B cell (primary cell): Measurements from ENCODE around the gene TGFB1. TPM values are rescaled to one million over a fixed set of nuclear protein-coding genes. Genes with fewer than 3 reads are reported as not detected.

Experiments
- ATAC-seq: fragments of 200-7000 bp; cut with Tn5 transposase; one replicate; pipeline ENCODE4 v1.10.0; 2021; ENCODE audit warnings: low read depth, mild to moderate bottlenecking, moderate number of reproducible peaks, moderate library complexity
- CTCF ChIA-PET: fragments of 350-600 bp; sonication (Branson Sonifier 250); formaldehyde crosslinking; loops from one replicate; lab custom pipeline; 2021; ENCODE audit warnings: antibody characterized with exemption, inconsistent platforms; lab: Charles Lee
- POLR2A ChIA-PET: fragments of 350-600 bp; sonication (Branson Sonifier 250); formaldehyde crosslinking; loops from one replicate; lab custom pipeline; 2021; ENCODE audit warnings: antibody characterized with exemption; lab: Charles Lee
- DNase-seq: peaks from one replicate; pipeline ENCODE4 v3.0.0; 2013
- H2AFZ ChIP-seq: 2 replicates; pipeline ENCODE4 v1.6.1; 2012; ENCODE audit warnings: mild to moderate bottlenecking, low read depth, low read length; ENCODE audit not compliant: insufficient read depth, poor library complexity, severe bottlenecking
- H3K27ac ChIP-seq, 2 donors: 1 replicate in 1 of 2; 2 replicates in 1 of 2; pipeline ENCODE4 v1.5.1; 2012 to 2013; ENCODE audit warnings: low read length in 2 of 2, mild to moderate bottlenecking in 2 of 2, moderate library complexity in 1 of 2
- H3K27me3 ChIP-seq, 4 experiments: fragments of 200-600 bp in 1 of 4; sonication (generic) in 1 of 4; replicated peaks in 1 of 4; 1 replicate in 2 of 4; 2 replicates in 2 of 4; pipeline versions ENCODE4 v1.6.1 to v1.7.0; 2013 to 2016; ENCODE audit warnings: low read length in 3 of 4, mild to moderate bottlenecking in 2 of 4, mixed read lengths in 1 of 4, moderate library complexity in 1 of 4; ENCODE audit not compliant: insufficient read depth in 4 of 4, control insufficient read depth in 3 of 4; ENCODE audit errors: control extremely low read depth in 1 of 4
- H3K36me3 ChIP-seq, 2 experiments: replicated peaks in 1 of 2; 1 replicate in 1 of 2; 2 replicates in 1 of 2; pipeline versions ENCODE4 v1.6.1 to v1.7.1; 2013; ENCODE audit warnings: low read length in 1 of 2; ENCODE audit not compliant: insufficient read depth in 2 of 2, control insufficient read depth in 1 of 2; ENCODE audit errors: control extremely low read depth in 1 of 2, extremely low read depth in 1 of 2
- H3K4me1 ChIP-seq, 2 donors: fragments of 200-600 bp in 1 of 2; sonication (generic) in 1 of 2; 1 replicate in 1 of 2; 2 replicates in 1 of 2; pipeline versions ENCODE4 v1.5.1 to v1.6.1; 2013 to 2017; ENCODE audit warnings: low read length in 2 of 2; ENCODE audit not compliant: control insufficient read depth in 2 of 2, insufficient read depth in 2 of 2
- H3K4me2 ChIP-seq: replicated peaks from 2 replicates; pipeline ENCODE3; 2012; ENCODE audit warnings: mild to moderate bottlenecking, low read depth, low read length; ENCODE audit not compliant: poor library complexity, severe bottlenecking
- H3K4me3 ChIP-seq, 5 experiments: fragments of 200-600 bp in 1 of 5; sonication (generic) in 1 of 5; 1 replicate in 3 of 5; 2 replicates in 2 of 5; pipeline versions ENCODE4 v1.5.1 to v1.7.0; 2011 to 2016; ENCODE audit warnings: low read length in 4 of 5, mild to moderate bottlenecking in 4 of 5, low read depth in 2 of 5, control low read depth in 1 of 5, moderate library complexity in 1 of 5; ENCODE audit not compliant: insufficient read depth in 1 of 5; ENCODE audit errors: control extremely low read depth in 1 of 5, extremely low read depth in 1 of 5
- H3K79me2 ChIP-seq: fragments of 200-600 bp; sonication (generic); one replicate; pipeline ENCODE4 v1.6.0; 2016; ENCODE audit warnings: low read length; ENCODE audit not compliant: control insufficient read depth, insufficient read depth
- H3K9ac ChIP-seq: fragments of 200-600 bp; sonication (generic); 2 replicates; pipeline ENCODE4 v1.6.1; 2017; ENCODE audit warnings: mild to moderate bottlenecking, low read length, moderate library complexity
- H3K9me3 ChIP-seq, 3 donors: one replicate each; pipeline versions ENCODE4 v1.6.1 to v1.7.1; 2013; ENCODE audit warnings: low read length in 2 of 3; ENCODE audit not compliant: control insufficient read depth in 2 of 3, insufficient read depth in 1 of 3; ENCODE audit errors: control extremely low read depth in 1 of 3
- H4K20me1 ChIP-seq: 2 replicates; pipeline ENCODE4 v1.6.0; 2012; ENCODE audit warnings: mild to moderate bottlenecking, low read length; ENCODE audit not compliant: insufficient read depth, control insufficient read depth, poor library complexity, severe bottlenecking
- H3K27ac Mint-ChIP-seq: one replicate; pipeline ENCODE4 v1.8.0; 2021; ENCODE audit warnings: mixed read lengths
- H3K27me3 Mint-ChIP-seq: one replicate; pipeline ENCODE4 v1.8.0; 2021; ENCODE audit warnings: mixed read lengths
- H3K4me1 Mint-ChIP-seq: one replicate; pipeline ENCODE4 v1.8.0; 2021; ENCODE audit warnings: mixed read lengths
- H3K4me3 Mint-ChIP-seq: one replicate; pipeline ENCODE4 v1.8.0; 2021; ENCODE audit warnings: mixed read lengths
- H3K9me3 Mint-ChIP-seq: one replicate; pipeline ENCODE4 v1.8.0; 2022; ENCODE audit warnings: mixed read lengths; ENCODE audit not compliant: insufficient read depth
- CTCF ChIP-seq: fragments of 200-600 bp; IDR thresholded peaks from one replicate; pipeline ENCODE4 v1.8.0; 2022; ENCODE audit warnings: antibody characterized with exemption, mild to moderate bottlenecking
- EZH2 ChIP-seq: IDR thresholded peaks from 2 replicates; pipeline ENCODE4 v1.6.1; 2012; ENCODE audit warnings: borderline replicate concordance, low read depth, mild to moderate bottlenecking, moderate library complexity, low read length; ENCODE audit not compliant: insufficient read depth, poor library complexity, severe bottlenecking
- WGBS: methylation state at CpG from one replicate; pipeline ENCODE4 v1.1.5; 2013; ENCODE audit warnings: missing lambda C conversion rate; ENCODE audit not compliant: insufficient coverage; 5-methylcytosine and 5-hydroxymethylcytosine counted together
- intact Hi-C: fragments of 100-400 bp; cut with micrococcal nuclease; formaldehyde crosslinking; loops from one replicate; pipeline ENCODE4 v1.10.0; 2022
- polyA plus RNA-seq: library from polyadenylated mRNA; depleted of rRNA; stranded (reverse); fragments of >200 nt; gene quantifications from 2 replicates; pipeline ENCODE4 v1.2.3, GENCODE V29; 2012
- total RNA-seq, 2 donors: library from RNA; stranded (reverse); fragments of 120-200 nt in 1 of 2; gene quantifications; 1 replicate in 1 of 2; 2 replicates in 1 of 2; pipeline versions ENCODE4 v1.2.3 to v1.2.4, GENCODE V29; 2013 to 2022

The TGFB1 gene
- total and polyA plus RNA-seq, 2 donors (not counting 1 experiment from before 2014, with no cell fraction given) = 109 to 120 TPM

- POLR2A ChIA-PET = interaction anchor here (0.6 to 2.0 kb wide), 5 partner anchors 11 to 1857 kb away, joined by 3 to 15 read pairs (median 5); partner anchors contain the start of gene HNRNPUL1
- H3K4me3 Mint-ChIP-seq = peak overlapping the region; percentile 86
- H3K4me3 ChIP-seq = peak overlapping the region in 1 of 5 experiments; percentile 11
- H3K9me3 ChIP-seq = no peaks in the 10 kb centered on the region
- H3K79me2 ChIP-seq = peaks cover 25% of the 10 kb centered on the region
- H3K4me1 Mint-ChIP-seq = peaks cover 67% of the 10 kb centered on the region
- peak overlapping the region; percentile 75 for H3K9ac ChIP-seq
- ATAC-seq (peak; percentile 86), DNase-seq (peak; percentile 91)
- TF ChIP-seq CTCF = peak; percentile 21
- no peak for TF ChIP-seq EZH2
- H3K27me3 Mint-ChIP-seq = no peaks in the 10 kb centered on the region
- H2AFZ ChIP-seq = no peak overlapping the region
- intact Hi-C loops = loop anchor here (1.0 to 10.0 kb wide), 4 partner anchors 11 to 893 kb away; partner anchors contain the start of genes HNRNPUL1 and TGFB1
- no peaks in the 10 kb centered on the region for H4K20me1 ChIP-seq
- peaks cover 2 to 88% of the 10 kb centered on the region in 2 experiments for H3K36me3 ChIP-seq
- H3K27me3 ChIP-seq = no peaks in the 10 kb centered on the region
- CTCF ChIA-PET = interaction anchor here (0.6 to 3.3 kb wide), 9 partner anchors 8 to 153 kb away, joined by 3 to 41 read pairs (median 5); partner anchors contain the start of gene HNRNPUL1
- peaks cover 51 to 59% of the 10 kb centered on the region in 2 donors for H3K4me1 ChIP-seq
- WGBS = 47% methylated on average over 5 of the region's 7 CpGs
- peak overlapping the region; percentile 61 for H3K4me2 ChIP-seq
- no peaks in the 10 kb centered on the region for H3K9me3 Mint-ChIP-seq
- H3K27ac ChIP-seq = peak overlapping the region; percentile 83 to 100
- peak overlapping the region; percentile 98 for H3K27ac Mint-ChIP-seq
These were observed 55.9 kb downstream of the TGFB1 start for GRCh38 chr19:41297628-41298347.

GRCh38 chr19:41296433-41296871 lies 57.3 kb downstream of the TGFB1 start:
- 64% methylated on average over 2 of the region's 2 CpGs for WGBS
- Histone ChIP-seq H3K4me3 (no peak overlapping the region), H3K9ac (peak overlapping the region; percentile 75), H2AFZ (no peak overlapping the region), H3K27ac (peak overlapping the region; percentile 83 to 100), H3K9me3 (no peaks in the 10 kb centered on the region), H3K4me2 (no peak overlapping the region), H3K4me1 (peaks cover 39 to 45% of the 10 kb centered on the region in 2 donors), H3K79me2 (peaks cover 38% of the 10 kb centered on the region), H4K20me1 (peaks cover 3% of the 10 kb centered on the region), H3K27me3 (no peaks in the 10 kb centered on the region), H3K36me3 (peaks cover 2 to 96% of the 10 kb centered on the region in 2 experiments)
- ChIA-PET POLR2A (interaction anchor here (2.0 kb wide), 1 partner anchor 33 kb away, joined by 15 read pairs; the partner anchor contains the start of gene HNRNPUL1), CTCF (interaction anchor here (1.0 to 3.3 kb wide), 4 partner anchors 10 to 68 kb away, joined by 3 to 41 read pairs (median 12); partner anchors contain the start of gene HNRNPUL1)
- Mint-ChIP-seq H3K27ac (peak overlapping the region; percentile 98), H3K4me3 (no peak overlapping the region), H3K27me3 (no peaks in the 10 kb centered on the region), H3K9me3 (no peaks in the 10 kb centered on the region), H3K4me1 (peaks cover 54% of the 10 kb centered on the region)
- no peak for DNase-seq
- intact Hi-C loops = loop anchor here (10.0 kb wide), 1 partner anchor 892 kb away; no protein-coding TSS in a partner anchor
- TF ChIP-seq EZH2 (no peak), CTCF (no peak)
- no peak for ATAC-seq
